H9 (cell line): Measurements from ENCODE around the gene SLBP. TPM values are rescaled to one million over a fixed set of nuclear protein-coding genes. Genes with fewer than 3 reads are reported as not detected.

ENCODE experiments used
- DNase-seq: peaks from one replicate; pipeline ENCODE4 v3.0.0-alpha.2; 2017
- H2AFZ ChIP-seq: one replicate; pipeline ENCODE4 v1.6.1; 2013; ENCODE audit warnings: mild to moderate bottlenecking, low read length, control low read depth, moderate library complexity
- H2AK5ac ChIP-seq: 2 replicates; pipeline ENCODE4 v1.6.1; 2013; ENCODE audit warnings: low read length, control low read depth, mixed read lengths; ENCODE audit not compliant: insufficient read length
- H2BK120ac ChIP-seq: one replicate; pipeline ENCODE4 v1.6.1; 2013; ENCODE audit warnings: low read depth, mild to moderate bottlenecking, low read length, control low read depth, inconsistent platforms; ENCODE audit not compliant: poor library complexity, severe bottlenecking
- H2BK12ac ChIP-seq: 2 replicates; pipeline ENCODE4 v1.6.1; 2013; ENCODE audit warnings: low read length, control low read depth, mixed read lengths, low read depth; ENCODE audit not compliant: insufficient read length
- H2BK15ac ChIP-seq: 2 replicates; pipeline ENCODE4 v1.6.1; 2013; ENCODE audit warnings: low read depth, low read length, control low read depth
- H2BK20ac ChIP-seq: one replicate; pipeline ENCODE4 v1.6.1; 2013; ENCODE audit warnings: low read depth, mild to moderate bottlenecking, low read length, control low read depth, inconsistent platforms; ENCODE audit not compliant: poor library complexity, severe bottlenecking
- H2BK5ac ChIP-seq: 2 replicates; pipeline ENCODE4 v1.6.1; 2013; ENCODE audit warnings: low read length, control low read depth, mixed read lengths; ENCODE audit not compliant: insufficient read length
- H3K14ac ChIP-seq: 2 replicates; pipeline ENCODE4 v1.6.1; 2013; ENCODE audit warnings: low read length, control low read depth; ENCODE audit not compliant: insufficient read depth
- H3K18ac ChIP-seq: 2 replicates; pipeline ENCODE4 v1.6.1; 2013; ENCODE audit warnings: low read depth, mild to moderate bottlenecking, mixed read lengths, low read length, control low read depth; ENCODE audit not compliant: insufficient read length
- H3K23ac ChIP-seq: 2 replicates; pipeline ENCODE4 v1.6.1; 2013; ENCODE audit warnings: low read length, control low read depth, mixed read lengths, low read depth; ENCODE audit not compliant: insufficient read length
- H3K23me2 ChIP-seq: 2 replicates; pipeline ENCODE4 v1.6.1; 2013; ENCODE audit warnings: low read depth, mild to moderate bottlenecking, mixed read lengths, low read length, control low read depth; ENCODE audit not compliant: insufficient read length, poor library complexity, severe bottlenecking
- H3K27ac ChIP-seq: 2 replicates; pipeline ENCODE4 v1.5.1; 2013; ENCODE audit warnings: low read length, control low read depth, mixed read lengths, low read depth; ENCODE audit not compliant: insufficient read length
- H3K27me3 ChIP-seq: 2 replicates; pipeline ENCODE4 v1.6.1; 2013; ENCODE audit warnings: low read length, control low read depth, inconsistent platforms; ENCODE audit not compliant: insufficient read depth
- H3K4ac ChIP-seq: 2 replicates; pipeline ENCODE4 v1.6.1; 2013; ENCODE audit warnings: low read depth, mild to moderate bottlenecking, control low read depth, inconsistent platforms, low read length, moderate library complexity
- H3K4me1 ChIP-seq: 2 replicates; pipeline ENCODE4 v1.6.1; 2013; ENCODE audit warnings: low read length, control low read depth, inconsistent platforms; ENCODE audit not compliant: insufficient read depth
- H3K4me2 ChIP-seq: 2 replicates; pipeline ENCODE4 v1.6.1; 2013; ENCODE audit warnings: low read length, control low read depth, mixed read lengths; ENCODE audit not compliant: insufficient read length, insufficient read depth
- H3K56ac ChIP-seq: 2 replicates; pipeline ENCODE4 v1.6.1; 2013; ENCODE audit warnings: low read depth, mild to moderate bottlenecking, mixed read lengths, low read length, control low read depth; ENCODE audit not compliant: insufficient read length
- H3K79me1 ChIP-seq: 2 replicates; pipeline ENCODE4 v1.6.1; 2013; ENCODE audit warnings: low read depth, mild to moderate bottlenecking, moderate library complexity, low read length, control low read depth, inconsistent platforms; ENCODE audit not compliant: insufficient read depth, poor library complexity, severe bottlenecking
- H3K79me2 ChIP-seq: 2 replicates; pipeline ENCODE4 v1.6.1; 2013; ENCODE audit warnings: low read length, control low read depth, inconsistent platforms; ENCODE audit not compliant: insufficient read depth
- H3K9ac ChIP-seq: 2 replicates; pipeline ENCODE4 v1.6.1; 2013; ENCODE audit warnings: low read length, control low read depth, mixed read lengths; ENCODE audit not compliant: insufficient read length; ENCODE audit errors: extremely low read depth
- H3K9me3 ChIP-seq: one replicate; pipeline ENCODE4 v1.6.1; 2013; ENCODE audit warnings: low read depth, low read length, inconsistent platforms; ENCODE audit not compliant: control insufficient read depth
- H3T11ph ChIP-seq: one replicate; pipeline ENCODE4 v1.6.1; 2013; ENCODE audit warnings: mild to moderate bottlenecking, low read length, control low read depth, inconsistent platforms
- H4K20me1 ChIP-seq: one replicate; pipeline ENCODE4 v1.6.1; 2013; ENCODE audit not compliant: control insufficient read depth, insufficient read length, insufficient read depth
- H4K5ac ChIP-seq: 2 replicates; pipeline ENCODE4 v1.6.1; 2013; ENCODE audit warnings: low read depth, mild to moderate bottlenecking, mixed read lengths, low read length, control low read depth; ENCODE audit not compliant: insufficient read length
- H4K8ac ChIP-seq: replicated peaks from 2 replicates; pipeline ENCODE4 v1.6.1; 2013; ENCODE audit warnings: low read length, control low read depth, mixed read lengths, low read depth; ENCODE audit not compliant: insufficient read length
- H4K91ac ChIP-seq: 2 replicates; pipeline ENCODE4 v1.6.1; 2013; ENCODE audit warnings: low read depth, mild to moderate bottlenecking, moderate library complexity, mixed read lengths, low read length, control low read depth; ENCODE audit not compliant: insufficient read length
- H3K27ac Mint-ChIP-seq, 3 experiments: 2 replicates in 2 of 3; 3 replicates in 1 of 3; pipeline ENCODE4 v1.8.0; 2020 to 2021; ENCODE audit warnings: mixed read lengths in 3 of 3, mild to moderate bottlenecking in 1 of 3, moderate library complexity in 1 of 3
- H3K27me3 Mint-ChIP-seq: 2 replicates; pipeline ENCODE4 v1.8.0; 2021; ENCODE audit warnings: low read depth, mild to moderate bottlenecking, moderate library complexity, mixed read lengths
- H3K36me3 Mint-ChIP-seq, 3 experiments: 2 replicates in 2 of 3; 3 replicates in 1 of 3; pipeline ENCODE4 v1.8.0; 2020 to 2021; ENCODE audit warnings: low read depth in 3 of 3, mixed read lengths in 3 of 3; ENCODE audit not compliant: insufficient read depth in 1 of 3
- H3K4me1 Mint-ChIP-seq, 2 experiments: 2 replicates each; pipeline ENCODE4 v1.8.0; 2020; ENCODE audit warnings: mixed read lengths in 2 of 2
- H3K4me3 Mint-ChIP-seq, 2 experiments: 2 replicates in 1 of 2; 3 replicates in 1 of 2; pipeline ENCODE4 v1.8.0; 2020 to 2021; ENCODE audit warnings: mild to moderate bottlenecking in 2 of 2, mixed read lengths in 2 of 2, moderate library complexity in 1 of 2
- H3K9me3 Mint-ChIP-seq, 2 experiments: 2 replicates in 1 of 2; 3 replicates in 1 of 2; pipeline ENCODE4 v1.8.0; 2020; ENCODE audit warnings: mild to moderate bottlenecking in 2 of 2, mixed read lengths in 2 of 2, moderate library complexity in 1 of 2
- CTCF ChIP-seq: fragments of 200-600 bp; sonication (generic); conservative IDR thresholded peaks from 3 replicates; pipeline ENCODE4 v1.8.0; 2021; ENCODE audit warnings: antibody characterized with exemption, mild to moderate bottlenecking
- WGBS: extraction: QIAGEN DNeasy Blood & Tissue Kit; methylation state at CpG from one replicate; pipeline ENCODE4 v1.1.7; 2013; ENCODE audit warnings: missing lambda C conversion rate, low lambda C conversion rate, mixed read lengths; ENCODE audit not compliant: insufficient read length; ENCODE audit errors: extremely low coverage; 5-methylcytosine and 5-hydroxymethylcytosine counted together
- total RNA-seq: library from RNA; stranded (reverse); gene quantifications from 2 replicates; pipeline ENCODE4 v1.2.1, GENCODE V29; 2021

Gene SLBP
- total RNA-seq, 1 experiment from 2014 or later = 62.7 TPM

- no peak for DNase-seq
- Histone ChIP-seq H3K79me1 (no peaks in the 10 kb centered on the region), H3K4me2 (no peak overlapping the region), H2BK120ac (no peak overlapping the region), H3T11ph (no peak overlapping the region), H4K20me1 (no peaks in the 10 kb centered on the region), H3K23me2 (no peaks in the 10 kb centered on the region), H2BK5ac (no peak overlapping the region), H3K56ac (no peak overlapping the region), H3K79me2 (no peaks in the 10 kb centered on the region), H3K4me1 (no peaks in the 10 kb centered on the region), H4K8ac (no peak overlapping the region), H2BK15ac (no peak overlapping the region), H3K23ac (no peak overlapping the region), H3K9me3 (no peaks in the 10 kb centered on the region), H3K9ac (no peak overlapping the region), H3K18ac (no peak overlapping the region), H4K5ac (no peak overlapping the region), H2BK20ac (no peak overlapping the region), H2BK12ac (no peak overlapping the region), H3K27me3 (no peaks in the 10 kb centered on the region), H3K4ac (no peak overlapping the region), H2AK5ac (no peak overlapping the region), H2AFZ (no peak overlapping the region), H3K27ac (no peak overlapping the region), H3K14ac (peak overlapping the region; percentile 23; the same call in 1 of the 2 replicates), H4K91ac (no peak overlapping the region)
- peaks cover 0 to 1% (median under 1%) of the 10 kb centered on the region in 3 experiments; a peak in 2 of 7 replicates for H3K36me3 Mint-ChIP-seq
- H3K27me3 Mint-ChIP-seq = no peaks in the 10 kb centered on the region
- no peak; the same call in 2 of the 3 replicates for TF ChIP-seq CTCF
- H3K4me3 Mint-ChIP-seq = no peak overlapping the region
- no peaks in the 10 kb centered on the region for H3K9me3 Mint-ChIP-seq
- peak overlapping the region in 1 of 3 experiments; percentile 65; a peak in 1 of 7 replicates for H3K27ac Mint-ChIP-seq
- WGBS = no CpG with 5 or more reads among the region's 21 CpGs
- peaks cover 6 to 12% of the 10 kb centered on the region in 2 experiments for H3K4me1 Mint-ChIP-seq
These were observed 67.0 kb downstream of the SLBP start for GRCh38 chr4:1644891-1645657.
